SIG-M5 treated with dmso at 0.1 percent for 504 hours (cell line): Measurements from ENCODE around the gene PGBD4.
A peak's percentile ranks its signal among the peaks of the same experiment; 100 is the strongest.

Experiments used
- DNase-seq: peaks from one replicate; lab custom pipeline; 2025; ENCODE audit not compliant: unreplicated experiment; lab: John Stamatoyannopoulos, UW

The PGBD4 gene

DNA sequence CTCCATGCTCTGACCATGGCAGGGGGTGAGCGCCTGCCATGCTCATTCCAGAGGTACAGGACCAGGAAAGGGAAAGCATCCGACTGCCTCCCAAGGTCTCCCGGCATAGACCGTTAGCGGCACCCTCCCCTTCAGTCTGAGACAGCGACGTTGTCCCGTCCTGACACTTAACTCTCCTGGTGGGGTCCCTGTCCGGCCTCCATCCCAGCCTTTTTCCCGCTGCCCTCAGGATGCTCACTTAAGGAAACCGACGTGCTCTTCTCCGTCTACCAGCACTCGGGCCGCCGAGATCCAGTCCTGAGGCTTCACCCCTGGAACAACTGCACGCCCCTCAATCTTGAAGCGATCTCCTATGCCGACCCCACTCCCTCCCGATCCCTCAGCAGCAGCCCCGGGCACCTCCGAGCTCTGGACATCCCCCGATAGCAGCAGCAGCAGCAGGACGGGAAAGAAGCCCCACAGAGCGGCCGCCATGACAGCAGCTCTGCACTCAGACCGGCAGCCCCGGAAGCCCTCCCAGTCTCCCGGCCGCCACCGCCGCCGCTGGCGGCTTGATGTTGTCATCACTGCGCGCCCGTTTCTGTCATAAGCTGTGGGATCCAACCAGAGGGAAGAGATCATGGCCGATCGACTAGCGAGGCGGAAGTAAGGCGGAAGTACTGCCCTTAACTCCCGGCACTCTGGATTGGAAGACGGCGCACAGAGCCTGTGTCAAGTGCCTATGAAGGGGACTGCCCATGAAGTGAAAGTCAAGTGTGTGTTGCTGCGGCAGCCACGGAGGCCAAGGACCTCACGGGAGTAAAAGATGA, at the start of gene PGBD4, which contains the start of gene EMC7:
Gene PGBD4 (plus strand): TSS at position 718 of the 809 bp plus-strand sequence. CDS start 449 bp downstream, outside the sequence.
Gene EMC7 (minus strand): TSS at position 497 of the 809 bp plus-strand sequence. CDS start 23 bp downstream, at position 474.
- peak; percentile 97 for DNase-seq

DNA sequence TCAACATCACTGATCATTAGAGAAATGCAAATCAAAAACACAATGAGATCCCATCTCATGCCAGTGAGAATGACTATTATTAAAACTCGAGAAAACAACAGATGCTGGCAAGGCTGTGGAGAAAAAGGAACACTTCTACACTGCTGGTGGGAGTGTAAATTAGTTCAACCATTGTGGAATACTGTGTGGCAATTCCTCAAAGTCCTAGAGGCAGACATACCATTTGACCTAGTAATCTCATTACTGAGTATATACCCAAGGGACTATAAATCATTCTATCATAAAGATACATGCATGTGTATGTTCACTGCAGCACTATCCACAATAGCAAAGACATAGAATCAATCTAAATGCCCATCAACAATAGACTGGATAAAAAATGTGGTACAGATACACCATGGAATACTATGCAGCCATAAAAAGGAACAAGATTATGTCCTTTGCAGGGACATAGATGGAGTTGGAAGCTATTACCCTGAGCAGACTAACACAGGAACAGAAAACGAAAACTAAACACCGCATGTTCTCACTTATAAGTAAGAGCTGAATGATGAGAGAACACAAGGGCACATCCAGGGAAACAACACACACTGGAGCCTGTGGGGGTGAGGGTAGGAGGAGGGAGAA, 47.7 kb upstream of the PGBD4 start:
- no peak for DNase-seq

DNA sequence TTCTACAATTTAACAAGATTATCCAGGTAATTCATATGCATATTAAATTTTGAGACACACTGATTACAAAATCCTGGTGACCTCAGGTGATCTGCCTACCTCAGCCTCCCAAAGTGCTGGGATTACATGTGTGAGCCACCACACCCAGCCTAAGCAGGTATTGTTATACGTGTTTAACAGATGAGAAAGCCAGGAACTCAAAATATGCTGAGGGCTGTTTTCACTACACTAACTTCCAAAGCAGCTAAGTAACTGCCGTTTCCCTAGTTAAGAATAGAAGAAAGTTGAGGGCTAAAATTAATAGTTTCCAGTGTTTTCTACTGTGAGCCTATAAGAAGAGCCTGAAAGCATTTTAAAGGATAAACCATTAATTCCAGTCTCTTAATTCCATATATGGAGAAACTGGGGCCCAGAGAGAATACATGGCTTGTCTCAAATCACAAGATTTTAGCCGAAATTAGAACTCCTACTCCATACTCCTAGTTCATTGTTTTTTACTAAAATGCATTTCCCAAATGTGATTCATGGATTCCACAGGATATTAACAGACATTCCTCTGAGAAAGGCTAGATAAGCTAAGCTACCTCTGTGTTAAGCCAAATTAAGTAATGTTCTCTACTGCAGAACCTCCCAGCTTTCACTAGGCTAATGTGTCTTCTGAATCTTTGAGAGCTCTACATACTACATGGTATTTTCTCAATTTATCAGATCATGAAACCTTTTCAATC, 45.9 kb upstream of the PGBD4 start:
- no peak for DNase-seq

DNA sequence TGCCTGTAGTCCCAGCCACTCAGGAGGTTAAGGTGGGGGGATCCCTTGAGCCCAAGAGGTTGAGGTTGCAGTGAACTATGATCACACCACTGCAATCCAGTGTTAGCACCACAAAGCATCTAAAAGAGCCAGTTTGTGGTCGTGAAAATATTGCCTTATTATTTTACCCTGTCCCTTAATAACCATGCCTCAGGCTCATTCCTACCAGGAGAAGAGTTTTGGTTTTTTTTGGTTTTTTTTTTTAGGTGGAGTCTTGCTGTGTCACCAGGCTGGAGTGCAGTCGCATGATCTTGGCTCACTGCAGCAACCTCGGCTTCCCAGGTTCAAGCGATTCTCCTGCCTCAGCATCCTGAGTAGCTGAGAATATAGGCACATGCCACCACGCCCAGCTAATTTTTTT, 45.0 kb upstream of the PGBD4 start:
- DNase-seq = no peak

DNA sequence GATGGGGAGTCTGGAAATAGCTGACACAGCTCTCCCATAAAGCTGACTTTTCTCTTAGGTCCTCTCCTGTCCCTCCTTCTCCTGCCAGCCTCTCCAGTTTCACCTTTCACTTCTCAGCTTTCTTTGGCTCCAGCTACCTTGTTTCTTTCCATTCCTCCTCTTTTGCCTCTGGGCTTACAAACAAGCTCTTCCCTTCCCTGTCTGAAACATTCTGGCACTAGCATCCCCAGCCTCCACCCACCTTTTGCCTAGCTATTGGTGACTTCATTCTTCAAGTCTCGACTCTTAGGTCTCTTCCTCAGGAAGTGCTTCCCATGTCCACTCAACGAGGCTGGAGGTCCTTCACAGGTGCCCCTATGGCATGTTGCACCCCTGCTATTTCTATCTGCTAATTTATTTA, 42.4 kb upstream of the PGBD4 start:
- no peak for DNase-seq

DNA sequence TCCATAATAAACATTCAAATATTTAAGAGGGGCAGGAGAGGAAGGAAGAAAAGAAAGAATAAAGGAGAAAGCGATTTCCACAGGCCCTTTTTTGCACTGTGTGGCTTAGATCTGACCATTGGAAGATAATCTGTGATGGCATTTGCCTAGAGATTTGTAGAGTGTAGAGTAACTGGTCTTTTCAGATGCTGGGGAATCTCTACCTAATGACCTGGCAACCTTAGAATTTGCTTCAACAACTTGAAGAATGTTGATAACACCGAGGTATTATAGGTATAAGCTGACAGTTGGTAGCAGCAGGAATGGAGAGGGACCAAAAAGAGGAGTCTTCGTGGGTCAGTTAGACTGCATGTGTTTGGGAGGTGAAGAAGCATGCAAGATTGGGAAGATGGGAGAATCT, 41.9 kb upstream of the PGBD4 start:
- DNase-seq = no peak

DNA sequence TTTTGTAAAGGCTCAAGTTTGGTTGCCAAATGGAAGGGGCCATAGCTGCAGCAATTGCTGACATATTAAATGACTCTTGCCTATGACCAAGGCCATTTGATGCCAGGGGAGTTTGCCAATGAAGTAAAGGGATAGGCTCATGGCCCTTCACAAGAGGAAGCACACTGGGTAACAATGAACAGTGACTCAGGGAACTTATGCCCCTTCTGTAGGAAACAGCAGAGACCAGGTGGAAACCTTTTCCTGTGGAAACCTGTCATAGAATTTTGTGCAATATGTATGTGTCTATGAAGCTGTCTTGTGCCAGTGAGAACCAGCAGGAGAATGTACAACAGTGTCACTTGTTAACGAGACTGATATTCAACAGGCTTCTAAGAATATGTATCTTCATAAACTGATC, 37.4 kb upstream of the PGBD4 start:
- no peak for DNase-seq

DNA sequence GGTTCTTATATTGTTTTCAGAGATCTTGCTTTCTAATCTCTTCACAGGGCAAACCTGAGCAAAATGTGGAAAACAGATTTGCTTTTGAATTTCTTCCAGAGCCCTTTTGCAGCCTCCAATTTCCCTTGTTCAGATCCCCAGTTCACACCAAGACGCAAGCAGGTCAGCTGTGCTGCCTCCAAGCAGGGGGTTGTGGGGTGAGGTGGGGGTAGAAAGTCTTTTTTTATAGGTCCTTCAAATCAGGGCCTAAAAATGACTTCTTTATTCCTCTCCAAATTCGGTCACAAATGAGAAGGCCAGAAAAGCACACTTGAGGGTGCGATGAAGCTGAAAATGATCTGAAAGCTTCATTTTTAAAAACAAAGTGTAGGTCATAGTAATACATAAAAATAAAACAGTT, 36.6 kb upstream of the PGBD4 start:
- DNase-seq = no peak

DNA sequence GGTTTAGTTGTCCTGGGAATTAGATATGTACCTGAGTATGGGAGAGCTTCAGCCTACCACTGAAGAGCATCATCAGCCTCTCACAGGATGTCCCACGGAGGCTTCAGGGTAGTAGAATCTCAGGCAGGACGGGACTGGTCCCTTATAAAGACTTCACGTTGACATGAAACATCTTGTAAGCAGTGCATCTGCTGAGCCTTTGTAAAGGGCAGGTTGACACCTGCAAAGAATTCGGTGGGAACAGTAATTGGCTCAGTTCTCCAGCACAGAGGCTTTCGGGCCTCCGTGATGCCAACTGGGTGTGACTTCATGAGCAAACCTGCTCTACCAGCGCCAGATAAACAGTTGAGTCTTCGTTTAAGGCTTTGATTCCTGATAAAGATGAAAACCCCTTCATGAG, 35.9 kb upstream of the PGBD4 start:
- DNase-seq = no peak

DNA sequence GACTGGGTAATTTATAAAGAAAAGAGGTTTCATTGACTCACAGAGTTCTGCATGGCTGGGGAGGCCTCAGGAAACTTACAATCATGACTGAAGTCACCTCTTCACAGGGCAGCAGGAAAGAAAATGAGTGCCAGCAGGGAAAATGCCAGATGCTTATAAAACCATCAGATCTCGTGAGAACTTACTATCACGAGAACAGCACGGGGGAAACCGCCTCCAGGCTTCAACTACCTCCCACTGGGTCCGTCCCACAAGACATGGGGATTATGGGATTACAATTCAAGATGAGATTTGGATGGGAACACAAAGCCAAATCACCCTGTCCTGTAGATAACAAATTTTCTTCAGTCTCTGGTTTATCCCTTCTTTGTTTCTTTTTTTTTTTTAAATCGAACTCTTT, 31.9 kb upstream of the PGBD4 start:
- no peak for DNase-seq

DNA sequence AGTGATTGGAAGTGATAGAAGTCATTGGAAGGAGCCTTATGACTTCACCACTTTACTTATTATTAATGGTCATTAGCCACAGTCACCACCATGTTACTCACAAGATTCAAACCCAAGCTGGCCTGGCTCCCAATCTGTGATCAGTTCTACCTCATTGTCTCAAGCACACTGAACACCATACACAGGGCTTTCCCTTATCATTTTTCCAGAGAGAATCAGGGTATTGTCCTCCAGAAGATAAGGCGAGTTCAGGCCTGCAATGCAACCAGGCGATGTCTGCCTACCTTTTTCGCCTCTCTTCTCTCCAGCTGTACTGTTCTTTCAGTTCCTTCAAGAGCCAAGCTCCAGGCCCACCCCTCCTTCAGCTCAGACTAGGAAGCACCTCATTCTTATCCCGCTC, 25.1 kb upstream of the PGBD4 start:
- no peak for DNase-seq

DNA sequence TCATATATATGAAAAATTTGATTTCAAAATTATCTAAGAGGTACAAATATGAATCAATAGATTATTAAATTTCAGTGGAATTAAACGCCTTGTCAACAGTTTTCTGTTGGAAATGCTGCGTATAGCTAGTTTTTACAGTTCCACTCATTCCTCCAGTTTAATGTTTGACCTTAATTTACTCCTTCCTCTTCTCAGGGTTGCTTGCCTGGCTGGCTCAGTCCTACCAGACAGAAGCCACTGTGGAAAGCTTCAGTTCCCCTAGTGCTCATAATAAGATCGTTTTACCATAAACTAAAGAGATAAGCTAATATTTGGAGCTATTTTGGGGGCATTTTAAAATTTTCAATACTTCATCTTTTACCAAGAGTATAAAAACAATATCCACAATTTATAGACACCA, 23.0 kb upstream of the PGBD4 start:
- DNase-seq = no peak

DNA sequence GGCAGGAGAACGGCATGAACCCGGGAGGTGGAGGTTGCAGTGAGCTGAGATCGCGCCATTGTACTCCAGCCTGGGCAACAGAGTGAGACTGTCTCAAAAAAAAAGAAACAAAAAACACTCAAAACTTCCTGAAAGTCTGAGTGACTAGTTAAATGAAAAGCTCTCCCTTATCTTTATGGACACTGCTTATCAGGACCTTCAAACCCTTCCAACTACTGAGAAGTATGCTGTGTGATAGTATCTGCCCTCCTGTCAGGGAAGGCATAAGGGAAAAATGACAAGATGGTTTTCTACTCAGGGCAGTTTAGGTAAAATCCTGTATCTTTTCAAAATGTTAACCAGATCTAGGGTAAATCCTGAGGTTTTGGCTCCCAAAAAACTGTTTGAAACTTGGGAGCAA, 22.0 kb upstream of the PGBD4 start:
- DNase-seq = no peak

DNA sequence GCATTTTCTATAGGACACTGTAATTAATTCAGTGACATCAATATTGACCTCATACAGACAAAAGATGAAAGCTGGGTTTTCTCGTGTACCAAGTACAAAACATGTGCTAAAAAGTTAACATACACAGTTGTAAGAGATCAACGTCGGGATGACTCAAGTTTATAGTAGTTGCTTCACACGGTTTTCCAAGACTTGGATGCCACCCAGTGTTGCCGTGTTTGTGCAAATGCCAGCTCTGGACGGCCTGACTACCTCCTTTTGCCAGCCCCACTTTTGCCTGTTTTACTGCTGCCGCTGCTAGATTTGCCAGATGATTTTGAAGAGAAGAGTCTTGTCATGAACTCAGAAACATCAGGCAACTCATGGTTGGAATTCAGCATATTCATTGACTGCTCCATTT, 17.8 kb upstream of the PGBD4 start:
- DNase-seq = no peak

DNA sequence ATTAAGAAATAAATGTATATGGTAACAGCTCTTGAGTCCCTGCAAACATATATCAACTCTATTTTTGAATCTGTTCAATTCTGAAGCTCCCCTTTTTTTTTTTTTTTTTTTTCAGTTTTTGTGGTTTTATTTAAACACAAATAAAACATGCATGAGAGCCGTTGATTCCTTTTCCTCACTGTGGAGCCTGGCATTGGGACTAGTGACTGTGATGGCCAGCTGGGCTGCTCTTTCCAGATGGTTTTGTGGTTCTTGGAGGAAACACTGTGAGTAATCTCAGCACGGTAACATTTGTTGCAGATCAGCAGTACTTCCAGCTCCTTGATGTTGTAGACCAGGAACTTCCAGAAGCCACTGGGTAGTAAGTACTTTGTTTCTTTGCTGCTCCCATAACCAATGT, 16.1 kb upstream of the PGBD4 start:
- DNase-seq = no peak

DNA sequence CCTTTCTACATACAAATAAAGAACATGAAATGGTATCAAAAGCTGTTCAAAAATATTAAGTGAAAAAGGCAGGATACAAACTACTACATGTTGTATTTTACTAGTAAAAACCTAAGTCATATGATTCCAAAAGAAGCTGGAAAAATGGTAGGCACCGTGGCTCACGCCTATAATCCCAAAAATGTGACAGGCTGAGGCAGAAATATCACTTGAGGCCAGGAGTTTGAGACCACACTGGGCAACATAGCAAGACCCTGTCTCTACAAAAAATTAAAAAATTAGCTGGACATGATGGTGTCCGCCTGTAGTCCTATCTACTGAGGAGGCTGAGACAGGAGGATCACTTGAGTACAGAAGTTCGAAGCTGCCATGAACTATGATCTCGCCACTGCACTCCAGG, 2.0 kb upstream of the PGBD4 start:
- DNase-seq = no peak

DNA sequence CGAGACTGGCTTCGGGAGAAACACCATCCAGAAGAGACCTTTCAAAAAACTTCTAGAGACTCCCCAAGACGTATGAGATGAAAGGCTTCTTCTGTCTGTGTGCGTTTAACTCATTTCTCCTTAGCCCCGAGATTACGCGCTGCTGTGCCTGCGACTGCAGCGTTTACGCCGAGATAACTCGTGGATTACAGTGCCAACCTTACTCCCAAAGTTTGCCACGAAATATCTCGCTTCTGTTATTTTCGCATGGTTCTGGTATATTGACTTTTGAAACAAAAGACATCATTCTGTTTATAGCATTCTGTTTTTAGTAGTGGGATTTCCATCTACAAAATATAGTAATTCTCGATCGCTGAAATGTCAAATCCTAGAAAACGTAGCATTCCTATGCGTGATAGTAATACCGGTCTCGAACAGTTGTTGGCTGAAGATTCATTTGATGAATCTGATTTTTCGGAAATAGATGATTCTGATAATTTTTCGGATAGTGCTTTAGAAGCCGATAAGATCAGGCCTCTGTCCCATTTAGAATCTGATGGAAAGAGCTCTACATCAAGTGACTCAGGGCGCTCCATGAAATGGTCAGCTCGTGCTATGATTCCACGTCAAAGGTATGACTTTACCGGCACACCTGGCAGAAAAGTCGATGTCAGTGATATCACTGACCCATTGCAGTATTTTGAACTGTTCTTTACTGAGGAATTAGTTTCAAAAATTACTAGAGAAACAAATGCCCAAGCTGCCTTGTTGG, 467 bp downstream of the PGBD4 start:
- DNase-seq = no peak

DNA sequence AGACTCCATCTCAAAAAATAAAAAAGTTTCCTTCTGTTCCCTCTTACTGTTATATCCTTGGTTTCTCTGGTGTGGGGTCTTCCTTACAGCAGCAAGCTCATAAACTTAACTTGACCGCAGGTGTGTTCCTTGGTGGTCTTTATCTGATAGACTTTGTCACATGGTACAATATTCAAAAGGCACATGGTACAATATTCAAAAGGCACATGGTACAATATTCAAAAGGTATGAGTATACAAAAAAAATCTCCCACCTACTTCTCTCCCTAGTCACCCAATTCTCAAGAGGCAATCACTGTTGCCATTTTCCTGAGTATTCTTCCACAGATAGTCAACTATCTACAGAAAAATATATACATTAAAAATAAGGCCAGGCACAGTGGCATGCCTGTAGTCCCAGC, 4.5 kb downstream of the PGBD4 start:
- no peak for DNase-seq

DNA sequence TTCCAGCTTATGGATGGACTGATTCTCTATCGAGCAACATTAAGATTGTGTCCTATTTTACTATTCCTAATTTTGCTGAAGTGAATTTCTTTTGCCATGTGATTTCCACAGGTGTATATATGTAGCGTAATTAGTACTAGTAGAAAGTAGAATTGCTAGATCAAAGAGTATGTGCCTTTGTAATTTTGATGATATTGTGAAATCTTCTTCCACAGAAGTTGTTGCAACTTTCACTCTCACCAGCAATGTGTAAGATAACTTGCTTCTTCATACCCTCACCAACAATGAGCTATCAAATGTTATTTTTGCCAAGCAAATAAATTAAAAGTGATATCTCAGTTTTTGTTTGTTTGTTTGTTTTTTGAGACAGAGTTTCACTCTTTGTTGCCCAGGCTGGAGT, 5.4 kb downstream of the PGBD4 start:
- peak; percentile 14 for DNase-seq

DNA sequence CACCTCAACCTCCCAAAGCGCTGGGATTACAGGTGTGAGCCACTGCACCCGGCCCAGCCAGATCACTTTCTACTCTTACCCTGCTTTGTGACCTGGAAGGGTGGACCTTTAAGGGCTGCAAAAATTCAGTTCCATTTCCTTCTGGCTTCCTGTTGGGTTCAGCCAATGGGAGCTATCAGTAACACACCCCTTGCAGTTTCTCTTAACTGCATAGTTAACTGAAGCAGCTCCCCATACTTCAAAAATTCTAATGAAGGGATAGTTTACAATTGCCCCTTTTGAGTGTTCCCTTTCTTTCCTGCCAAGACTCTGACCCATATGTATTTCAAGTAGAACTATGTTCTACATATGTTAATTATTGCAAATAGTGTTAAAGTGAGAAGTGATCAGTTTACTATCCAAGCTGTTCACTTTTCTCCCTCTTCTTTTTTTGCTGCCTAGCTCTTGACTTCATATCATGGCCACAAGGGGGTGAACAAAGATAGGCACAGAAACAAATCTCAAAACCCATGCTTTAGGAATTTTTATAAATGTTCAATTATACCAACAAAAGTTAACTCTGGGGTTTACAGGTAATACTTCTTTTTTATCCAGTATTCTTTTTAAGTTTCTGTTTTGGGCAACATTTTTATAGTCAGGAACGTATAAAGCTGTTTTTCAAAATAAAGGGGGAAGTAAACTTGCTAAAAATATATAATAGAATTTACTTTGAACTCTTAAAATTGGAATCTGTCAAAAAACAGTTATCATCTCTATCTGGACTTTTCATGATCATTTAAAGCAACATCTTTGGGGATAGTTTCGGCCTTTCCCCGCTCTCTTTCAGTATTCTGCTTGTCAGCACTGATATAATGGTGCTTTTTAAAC, 8.1 kb downstream of the PGBD4 start:
- DNase-seq = peak; percentile 43
